PC-3 (cell line): ENCODE results near the gene DCDC1.

Source experiments
- EZH2 ChIP-seq: fragments of 300-600 bp; sonication (generic); IDR thresholded peaks from one replicate; pipeline ENCODE4 v1.6.1; 2017; ENCODE audit warnings: antibody characterized with exemption, mild to moderate bottlenecking, low read length; ENCODE audit not compliant: unreplicated experiment
- EZH2phosphoT487 ChIP-seq: fragments of 300-600 bp; sonication (generic); IDR thresholded peaks from 2 replicates; pipeline ENCODE4 v1.6.1; 2018; ENCODE audit warnings: mild to moderate bottlenecking, antibody characterized with exemption, low read length, borderline replicate concordance
- TF ChIP-seq, protein P1 (sequence below): fragments of 300-600 bp; sonication (generic); conservative IDR thresholded peaks from 2 replicates; pipeline ENCODE4 v1.5.1; 2017; ENCODE audit warnings: antibody characterized with exemption, low read depth, mild to moderate bottlenecking, low read length

DNA sequence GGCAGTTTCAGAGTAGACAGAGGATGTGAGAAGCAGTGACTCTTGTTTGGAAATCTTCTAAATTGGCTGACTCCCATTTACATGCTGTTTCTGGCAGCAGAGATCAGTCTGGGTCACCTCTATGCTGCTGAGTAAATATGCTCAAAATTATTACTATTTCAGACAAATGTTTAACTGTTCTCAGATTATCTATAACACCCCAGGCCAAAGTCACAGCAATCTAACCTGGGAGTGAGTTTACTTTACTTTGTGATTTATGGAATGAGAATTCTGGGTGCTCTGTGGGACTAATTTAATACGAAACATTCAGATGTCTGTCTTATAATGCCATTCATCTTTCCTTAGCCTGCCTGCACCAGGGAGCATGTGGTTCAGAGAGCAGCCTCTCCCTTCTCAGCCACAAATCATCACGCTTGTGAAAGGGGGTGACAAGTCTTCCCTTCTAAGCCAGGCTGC is 500.9 kb downstream of the DCDC1 start:
- TF ChIP-seq, protein P1, sequence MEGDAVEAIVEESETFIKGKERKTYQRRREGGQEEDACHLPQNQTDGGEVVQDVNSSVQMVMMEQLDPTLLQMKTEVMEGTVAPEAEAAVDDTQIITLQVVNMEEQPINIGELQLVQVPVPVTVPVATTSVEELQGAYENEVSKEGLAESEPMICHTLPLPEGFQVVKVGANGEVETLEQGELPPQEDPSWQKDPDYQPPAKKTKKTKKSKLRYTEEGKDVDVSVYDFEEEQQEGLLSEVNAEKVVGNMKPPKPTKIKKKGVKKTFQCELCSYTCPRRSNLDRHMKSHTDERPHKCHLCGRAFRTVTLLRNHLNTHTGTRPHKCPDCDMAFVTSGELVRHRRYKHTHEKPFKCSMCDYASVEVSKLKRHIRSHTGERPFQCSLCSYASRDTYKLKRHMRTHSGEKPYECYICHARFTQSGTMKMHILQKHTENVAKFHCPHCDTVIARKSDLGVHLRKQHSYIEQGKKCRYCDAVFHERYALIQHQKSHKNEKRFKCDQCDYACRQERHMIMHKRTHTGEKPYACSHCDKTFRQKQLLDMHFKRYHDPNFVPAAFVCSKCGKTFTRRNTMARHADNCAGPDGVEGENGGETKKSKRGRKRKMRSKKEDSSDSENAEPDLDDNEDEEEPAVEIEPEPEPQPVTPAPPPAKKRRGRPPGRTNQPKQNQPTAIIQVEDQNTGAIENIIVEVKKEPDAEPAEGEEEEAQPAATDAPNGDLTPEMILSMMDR = no peak
- TF ChIP-seq EZH2phosphoT487 = no peak
- TF ChIP-seq EZH2 = no peak
